GM23338 (cell line): ENCODE results near the gene STK24.

Source experiments
- EZH2phosphoT487 ChIP-seq: fragments of 200-600 bp; sonication (generic); IDR thresholded peaks from one replicate; pipeline ENCODE4 v1.8.1; 2018; ENCODE audit warnings: antibody characterized with exemption; ENCODE audit not compliant: unreplicated experiment
- TF ChIP-seq, protein P1 (sequence below): IDR thresholded peaks from one replicate; pipeline ENCODE4 v1.6.1; 2018; ENCODE audit warnings: antibody characterized with exemption; ENCODE audit not compliant: unreplicated experiment

- TF ChIP-seq, protein P1, sequence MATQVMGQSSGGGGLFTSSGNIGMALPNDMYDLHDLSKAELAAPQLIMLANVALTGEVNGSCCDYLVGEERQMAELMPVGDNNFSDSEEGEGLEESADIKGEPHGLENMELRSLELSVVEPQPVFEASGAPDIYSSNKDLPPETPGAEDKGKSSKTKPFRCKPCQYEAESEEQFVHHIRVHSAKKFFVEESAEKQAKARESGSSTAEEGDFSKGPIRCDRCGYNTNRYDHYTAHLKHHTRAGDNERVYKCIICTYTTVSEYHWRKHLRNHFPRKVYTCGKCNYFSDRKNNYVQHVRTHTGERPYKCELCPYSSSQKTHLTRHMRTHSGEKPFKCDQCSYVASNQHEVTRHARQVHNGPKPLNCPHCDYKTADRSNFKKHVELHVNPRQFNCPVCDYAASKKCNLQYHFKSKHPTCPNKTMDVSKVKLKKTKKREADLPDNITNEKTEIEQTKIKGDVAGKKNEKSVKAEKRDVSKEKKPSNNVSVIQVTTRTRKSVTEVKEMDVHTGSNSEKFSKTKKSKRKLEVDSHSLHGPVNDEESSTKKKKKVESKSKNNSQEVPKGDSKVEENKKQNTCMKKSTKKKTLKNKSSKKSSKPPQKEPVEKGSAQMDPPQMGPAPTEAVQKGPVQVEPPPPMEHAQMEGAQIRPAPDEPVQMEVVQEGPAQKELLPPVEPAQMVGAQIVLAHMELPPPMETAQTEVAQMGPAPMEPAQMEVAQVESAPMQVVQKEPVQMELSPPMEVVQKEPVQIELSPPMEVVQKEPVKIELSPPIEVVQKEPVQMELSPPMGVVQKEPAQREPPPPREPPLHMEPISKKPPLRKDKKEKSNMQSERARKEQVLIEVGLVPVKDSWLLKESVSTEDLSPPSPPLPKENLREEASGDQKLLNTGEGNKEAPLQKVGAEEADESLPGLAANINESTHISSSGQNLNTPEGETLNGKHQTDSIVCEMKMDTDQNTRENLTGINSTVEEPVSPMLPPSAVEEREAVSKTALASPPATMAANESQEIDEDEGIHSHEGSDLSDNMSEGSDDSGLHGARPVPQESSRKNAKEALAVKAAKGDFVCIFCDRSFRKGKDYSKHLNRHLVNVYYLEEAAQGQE, result no peak
- TF ChIP-seq EZH2phosphoT487, result no peak
Measured at GRCh38 chr13:98564204-98564603, 12.7 kb downstream of the STK24 start.
